Smooth muscle cell (in vitro differentiated cells): ENCODE results near the gene ATP12A. TPM values are rescaled to one million over a fixed set of nuclear protein-coding genes. Genes with fewer than 3 reads are reported as not detected.

ENCODE experiments used
- DNase-seq: peaks from one replicate; lab custom pipeline; 2025; ENCODE audit not compliant: unreplicated experiment; lab: John Stamatoyannopoulos, UW
- H2AFZ ChIP-seq: fragments of 200-600 bp; sonication (generic); 2 replicates; pipeline ENCODE4 v1.6.0; 2016; ENCODE audit warnings: antibody characterized with exemption, low read depth, mild to moderate bottlenecking
- H3F3A ChIP-seq: fragments of 200-600 bp; sonication (generic); 2 replicates; pipeline ENCODE4 v1.6.0; 2017; ENCODE audit warnings: antibody characterized with exemption, low read depth
- H3K27ac ChIP-seq: fragments of 200-600 bp; sonication (generic); 2 replicates; pipeline ENCODE4 v1.5.1; 2016; ENCODE audit warnings: low read depth, mild to moderate bottlenecking
- H3K27me3 ChIP-seq: fragments of 200-600 bp; sonication (generic); 2 replicates; pipeline ENCODE4 v1.6.1; 2016; ENCODE audit warnings: low read depth, mild to moderate bottlenecking
- H3K36me3 ChIP-seq: fragments of 200-600 bp; sonication (generic); 2 replicates; pipeline ENCODE4 v1.5.1; 2016; ENCODE audit warnings: low read depth
- H3K4me1 ChIP-seq: fragments of 200-600 bp; sonication (generic); 2 replicates; pipeline ENCODE4 v1.5.1; 2016; ENCODE audit warnings: low read depth
- H3K4me2 ChIP-seq: fragments of 200-600 bp; sonication (generic); 2 replicates; pipeline ENCODE4 v1.6.0; 2016; ENCODE audit warnings: mild to moderate bottlenecking
- H3K4me3 ChIP-seq: fragments of 200-600 bp; sonication (generic); 2 replicates; pipeline ENCODE4 v1.5.1; 2016; ENCODE audit warnings: mild to moderate bottlenecking
- H3K79me2 ChIP-seq: fragments of 200-600 bp; sonication (generic); 2 replicates; pipeline ENCODE4 v1.6.0; 2016; ENCODE audit warnings: low read depth, mild to moderate bottlenecking
- H3K9ac ChIP-seq: fragments of 200-600 bp; sonication (generic); 2 replicates; pipeline ENCODE4 v1.6.0; 2016; ENCODE audit warnings: low read depth
- H3K9me3 ChIP-seq: fragments of 200-600 bp; sonication (generic); replicated peaks from 2 replicates; pipeline ENCODE4 v1.5.1; 2016; ENCODE audit warnings: low read depth
- H4K20me1 ChIP-seq: fragments of 200-600 bp; sonication (generic); 2 replicates; pipeline ENCODE4 v1.6.0; 2016; ENCODE audit warnings: low read depth
- WGBS: methylation state at CpG from one replicate; pipeline ENCODE4 v1.1.7; 2016; ENCODE audit warnings: low lambda C conversion rate; 5-methylcytosine and 5-hydroxymethylcytosine counted together
- polyA plus RNA-seq: library from polyadenylated mRNA; unstranded; fragments of >200 nt; fragmentation: Nextera tagmentation; extraction: Ambion mirVana; gene quantifications from 2 replicates; pipeline ENCODE4 v1.2.1, GENCODE V29; 2016
- total RNA-seq: library from RNA; depleted of rRNA; stranded (reverse); fragments of >200 nt; gene quantifications from 2 replicates; pipeline ENCODE4 v1.2.3, GENCODE V29; 2014
- TF ChIP-seq, protein P1 (sequence below): fragments of 200-600 bp; sonication (generic); IDR thresholded peaks from 2 replicates; pipeline ENCODE4 v1.5.1; 2017; ENCODE audit warnings: borderline replicate concordance, mild to moderate bottlenecking, antibody characterized with exemption; ENCODE audit not compliant: insufficient read depth, poor library complexity, severe bottlenecking

The ATP12A gene
- total and polyA plus RNA-seq, 2 experiments from 2014 or later, result 0.63 to 0.67 TPM

GRCh38 chr13:24642219-24642618 lies 38.0 kb upstream of the ATP12A start:
- H3K27me3 ChIP-seq, result no peaks in the 10 kb centered on the region
- no peak overlapping the region for H3K27ac ChIP-seq
- no peak overlapping the region for H3K9ac ChIP-seq
- no peaks in the 10 kb centered on the region for H3K79me2 ChIP-seq
- TF ChIP-seq, protein P1, sequence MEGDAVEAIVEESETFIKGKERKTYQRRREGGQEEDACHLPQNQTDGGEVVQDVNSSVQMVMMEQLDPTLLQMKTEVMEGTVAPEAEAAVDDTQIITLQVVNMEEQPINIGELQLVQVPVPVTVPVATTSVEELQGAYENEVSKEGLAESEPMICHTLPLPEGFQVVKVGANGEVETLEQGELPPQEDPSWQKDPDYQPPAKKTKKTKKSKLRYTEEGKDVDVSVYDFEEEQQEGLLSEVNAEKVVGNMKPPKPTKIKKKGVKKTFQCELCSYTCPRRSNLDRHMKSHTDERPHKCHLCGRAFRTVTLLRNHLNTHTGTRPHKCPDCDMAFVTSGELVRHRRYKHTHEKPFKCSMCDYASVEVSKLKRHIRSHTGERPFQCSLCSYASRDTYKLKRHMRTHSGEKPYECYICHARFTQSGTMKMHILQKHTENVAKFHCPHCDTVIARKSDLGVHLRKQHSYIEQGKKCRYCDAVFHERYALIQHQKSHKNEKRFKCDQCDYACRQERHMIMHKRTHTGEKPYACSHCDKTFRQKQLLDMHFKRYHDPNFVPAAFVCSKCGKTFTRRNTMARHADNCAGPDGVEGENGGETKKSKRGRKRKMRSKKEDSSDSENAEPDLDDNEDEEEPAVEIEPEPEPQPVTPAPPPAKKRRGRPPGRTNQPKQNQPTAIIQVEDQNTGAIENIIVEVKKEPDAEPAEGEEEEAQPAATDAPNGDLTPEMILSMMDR, result no peak
- no peak overlapping the region for H2AFZ ChIP-seq
- H3K4me1 ChIP-seq, result no peaks in the 10 kb centered on the region
- no peaks in the 10 kb centered on the region for H3K36me3 ChIP-seq
- no peaks in the 10 kb centered on the region for H3F3A ChIP-seq
- no peak overlapping the region for H3K4me2 ChIP-seq
- H4K20me1 ChIP-seq, result no peaks in the 10 kb centered on the region
- WGBS, result 82% methylated on average over 6 of the region's 6 CpGs
- H3K9me3 ChIP-seq, result no peaks in the 10 kb centered on the region
- no peak for DNase-seq
- H3K4me3 ChIP-seq, result no peak overlapping the region

DNA sequence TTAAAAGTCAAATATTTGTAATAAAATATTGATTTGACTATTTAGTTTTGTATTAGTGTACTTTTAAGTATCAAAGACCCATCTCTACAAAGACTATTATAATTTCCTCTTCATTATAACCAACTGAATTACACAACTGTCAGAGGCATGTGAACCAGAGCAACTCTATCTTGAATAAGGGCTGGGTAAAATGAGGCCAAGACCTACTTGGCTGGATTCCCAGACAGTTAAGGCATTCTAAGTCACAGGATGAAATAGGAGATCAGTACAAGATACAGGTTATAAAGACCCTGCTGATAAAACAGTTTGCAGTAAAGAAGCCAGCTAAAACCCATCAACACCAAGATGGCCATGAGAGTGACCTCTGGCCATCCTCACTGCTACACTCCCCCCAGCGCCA lies 36.2 kb upstream of the ATP12A start:
- Histone ChIP-seq H3K9ac (no peak overlapping the region), H3K4me2 (no peak overlapping the region), H3F3A (no peaks in the 10 kb centered on the region), H4K20me1 (no peaks in the 10 kb centered on the region), H3K27ac (no peak overlapping the region), H3K4me3 (no peak overlapping the region), H3K9me3 (no peaks in the 10 kb centered on the region), H3K4me1 (no peaks in the 10 kb centered on the region), H3K79me2 (no peaks in the 10 kb centered on the region), H2AFZ (peak overlapping the region; percentile 19), H3K27me3 (no peaks in the 10 kb centered on the region), H3K36me3 (no peaks in the 10 kb centered on the region)
- WGBS, result 48% methylated on average over 1 of the region's 1 CpG
- DNase-seq, result no peak
- TF ChIP-seq, protein P1, result no peak

DNA sequence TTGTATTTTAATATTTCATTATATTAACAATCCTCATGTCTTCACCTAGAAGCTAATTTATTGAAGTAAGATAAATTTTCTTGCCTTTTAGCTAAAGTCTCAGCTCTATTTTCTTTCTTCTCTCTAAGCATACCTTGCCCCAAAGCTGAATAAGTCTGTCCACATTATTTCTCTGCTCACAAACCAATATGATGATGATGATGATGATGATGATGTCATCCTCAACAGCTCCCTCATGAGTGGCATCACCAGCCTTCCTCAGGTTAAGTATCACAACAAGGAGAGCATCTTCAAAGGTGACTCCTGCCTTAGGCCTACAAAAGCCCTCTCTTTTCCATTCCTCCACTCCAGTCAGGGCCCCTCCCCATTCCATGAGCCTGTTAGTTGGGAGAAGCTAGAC lies 31.9 kb upstream of the ATP12A start:
- H3K36me3 ChIP-seq, result no peaks in the 10 kb centered on the region
- H3K27me3 ChIP-seq, result no peaks in the 10 kb centered on the region
- H3K9me3 ChIP-seq, result no peaks in the 10 kb centered on the region
- DNase-seq, result no peak
- H3K79me2 ChIP-seq, result no peaks in the 10 kb centered on the region
- H3K4me2 ChIP-seq, result no peak overlapping the region
- no peaks in the 10 kb centered on the region for H3K4me1 ChIP-seq
- H4K20me1 ChIP-seq, result no peaks in the 10 kb centered on the region
- H3K27ac ChIP-seq, result no peak overlapping the region
- no peak overlapping the region for H2AFZ ChIP-seq
- no peaks in the 10 kb centered on the region for H3F3A ChIP-seq
- H3K9ac ChIP-seq, result no peak overlapping the region
- no peak overlapping the region for H3K4me3 ChIP-seq
- TF ChIP-seq, protein P1, result no peak

GRCh38 chr13:24648983-24649687 lies 31.1 kb upstream of the ATP12A start:
- Histone ChIP-seq H3K9me3 (no peaks in the 10 kb centered on the region), H3K9ac (no peak overlapping the region), H3K27me3 (no peaks in the 10 kb centered on the region), H3K27ac (no peak overlapping the region), H4K20me1 (no peaks in the 10 kb centered on the region), H3K36me3 (no peaks in the 10 kb centered on the region), H3K4me1 (no peaks in the 10 kb centered on the region), H3K4me2 (no peak overlapping the region), H3K4me3 (no peak overlapping the region), H3F3A (no peaks in the 10 kb centered on the region), H2AFZ (peak overlapping the region; percentile 54), H3K79me2 (no peaks in the 10 kb centered on the region)
- TF ChIP-seq, protein P1, result no peak
- DNase-seq, result no peak
- 88% methylated on average over 14 of the region's 14 CpGs for WGBS
